ENCODE results near the gene IGFBP1.

IGFBP1 gene

DNA sequence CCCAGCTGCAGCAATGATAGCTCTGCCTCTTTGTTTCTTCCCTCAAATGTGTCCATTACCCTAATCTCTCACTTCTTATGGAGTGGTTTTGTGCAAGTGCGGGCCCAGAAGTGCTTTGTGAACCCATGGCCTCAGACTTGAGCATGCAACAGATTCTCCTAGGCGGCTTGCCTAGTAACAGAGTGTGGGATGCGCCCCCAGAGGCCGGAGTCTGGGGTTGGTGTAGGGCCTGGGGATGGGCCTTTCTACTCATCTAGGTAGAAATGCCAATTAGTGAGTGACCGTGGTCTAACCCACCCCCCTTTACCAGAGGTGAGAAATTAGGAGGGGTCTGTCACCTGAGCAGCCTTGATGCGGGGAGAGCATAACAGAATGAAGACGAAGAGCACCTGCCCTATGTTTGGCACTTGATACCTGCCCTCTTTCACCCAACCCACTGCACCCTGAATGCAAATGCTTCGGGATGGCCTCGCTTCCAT, 7.0 kb upstream of the IGFBP1 start:
- DNase-seq (ENCODE audit: low read depth, low spot score): no peak

DNA sequence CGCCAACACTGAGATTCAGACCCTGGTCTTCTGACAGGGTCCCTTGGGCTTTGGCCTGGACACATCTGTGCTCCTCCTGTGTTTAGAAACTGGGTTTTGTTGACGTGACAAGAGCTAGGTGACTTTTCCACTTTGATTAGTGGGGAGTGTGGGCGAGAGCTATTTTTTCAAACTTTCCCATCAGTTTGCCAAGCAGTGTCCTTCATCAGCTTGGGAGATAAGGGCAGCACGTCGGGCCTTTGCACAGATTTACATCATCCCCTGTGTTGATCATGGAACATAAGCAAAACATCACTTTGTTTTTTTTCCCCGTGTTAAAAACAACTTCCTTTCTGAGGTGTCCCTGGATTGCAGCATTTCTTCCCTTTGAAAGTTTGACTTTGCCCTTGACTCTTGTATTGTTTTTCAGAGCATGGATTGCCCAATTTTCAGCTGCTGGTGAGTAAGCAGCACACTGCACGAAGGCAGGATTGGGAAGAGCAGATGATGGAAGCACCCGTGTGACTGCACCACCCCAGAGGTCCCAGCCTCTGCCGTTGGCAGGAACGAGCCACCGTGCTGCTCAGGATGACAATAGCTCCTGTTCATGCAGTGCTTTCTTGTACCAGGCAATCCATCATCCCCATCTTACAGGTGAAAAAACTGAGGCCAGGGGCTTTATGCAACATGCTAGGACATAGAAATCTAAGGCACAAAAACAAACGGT, 6.4 kb upstream of the IGFBP1 start:
- no peak for DNase-seq (ENCODE audit: low read depth, low spot score)

DNA sequence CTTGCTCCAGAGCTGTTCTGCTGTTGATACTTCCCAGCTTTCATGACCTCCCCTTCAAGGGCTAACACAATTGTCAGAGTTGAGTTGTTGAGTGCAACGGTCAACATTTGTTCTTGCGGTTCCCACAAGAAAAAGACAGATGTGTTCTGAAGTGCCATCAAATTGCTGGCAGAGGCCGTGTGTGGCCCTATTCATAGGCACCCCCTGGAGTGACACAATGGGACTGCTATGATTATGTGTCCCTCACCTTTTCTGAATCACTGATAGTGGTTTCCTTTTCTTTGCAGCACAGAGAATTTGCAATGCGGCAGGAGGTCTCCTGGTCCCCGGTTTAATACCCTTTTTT, 5.8 kb upstream of the IGFBP1 start:
- DNase-seq (ENCODE audit: low read depth, low spot score): no peak

DNA sequence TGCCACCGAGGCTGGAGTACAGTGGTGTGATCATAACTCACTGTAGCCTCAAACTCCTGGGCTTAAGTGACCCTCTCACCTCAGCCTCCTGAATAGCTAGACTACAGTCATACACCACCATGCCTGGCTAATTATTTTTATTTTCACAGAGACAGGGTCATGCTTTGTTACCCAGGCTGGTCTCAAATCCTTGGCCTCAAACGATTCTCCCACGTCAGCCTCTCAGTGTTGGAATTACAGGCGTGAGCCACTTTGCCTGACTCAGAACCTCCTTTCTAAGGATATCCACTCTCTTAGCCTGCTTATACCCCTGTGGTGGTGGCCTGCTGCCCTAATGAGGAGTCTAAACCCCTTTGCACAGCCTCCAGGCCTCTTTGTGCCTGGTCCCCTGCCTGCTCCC, 4.2 kb upstream of the IGFBP1 start:
- no peak for DNase-seq (ENCODE audit: low read depth, low spot score)

DNA sequence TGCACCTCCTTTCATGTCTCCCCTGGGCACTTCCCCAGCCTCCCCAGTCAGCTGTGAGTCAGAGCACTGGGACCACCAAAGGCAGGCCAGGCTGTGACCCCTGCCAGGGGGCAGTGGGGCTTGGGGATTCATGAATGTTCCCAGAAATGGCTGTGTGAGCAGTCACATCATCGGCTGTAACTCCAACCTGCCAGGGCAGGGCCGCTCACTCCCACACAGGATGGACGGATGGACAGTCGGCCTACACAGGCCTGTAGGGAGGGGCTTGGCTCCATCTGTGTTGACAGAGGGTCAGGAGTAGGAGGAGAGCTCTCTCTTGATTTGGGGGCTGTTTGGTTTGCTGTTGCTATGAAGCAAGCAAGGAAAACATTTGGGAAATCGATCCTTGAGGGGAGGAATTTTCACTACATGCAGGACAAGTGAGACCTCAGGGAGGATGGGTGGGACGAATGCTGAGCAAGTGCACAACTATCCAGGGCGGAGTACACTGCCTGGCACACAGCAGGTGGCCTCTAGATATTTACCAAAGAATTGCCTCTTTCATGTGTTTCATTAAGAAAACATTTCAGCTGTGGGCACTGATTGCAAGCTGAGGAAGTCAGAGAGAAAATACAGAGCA, 2.9 kb upstream of the IGFBP1 start:
- DNase-seq (ENCODE audit: low read depth, low spot score): no peak

DNA sequence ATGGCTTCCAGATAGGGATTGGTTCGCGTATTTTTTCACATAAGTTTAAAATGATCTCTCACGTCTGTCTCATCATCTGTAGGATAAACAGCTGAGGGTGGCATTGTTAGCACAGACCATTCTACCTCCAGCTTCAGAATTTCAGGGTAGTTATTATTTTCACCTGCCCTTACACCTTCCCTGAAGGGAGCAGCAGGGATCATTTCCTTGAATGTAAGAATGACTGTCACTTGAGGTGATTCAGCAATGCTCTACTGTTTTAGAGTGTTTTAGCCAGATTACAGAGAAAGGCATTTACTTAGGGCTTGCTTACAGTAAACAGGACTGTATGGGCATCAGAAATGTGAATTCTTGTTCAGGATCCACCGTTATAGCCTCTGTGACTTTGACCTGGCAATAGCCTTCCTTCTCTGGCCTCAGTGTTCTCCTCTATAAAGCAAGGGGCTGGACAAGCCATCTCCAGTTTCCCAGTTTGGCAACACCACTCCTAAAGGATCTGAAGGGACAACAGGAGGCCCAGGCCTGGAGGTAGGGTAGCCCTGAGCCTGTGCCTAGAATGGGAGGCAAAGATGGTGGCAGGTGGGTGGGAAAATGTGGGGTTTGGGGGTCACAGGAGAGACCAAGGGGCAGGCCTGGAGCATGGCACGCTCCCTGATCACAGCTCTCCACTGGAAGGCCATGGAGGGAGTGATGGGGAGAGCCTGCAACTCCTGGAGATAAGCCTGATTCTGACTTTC, 1.2 kb upstream of the IGFBP1 start:
- no peak for DNase-seq (ENCODE audit: low read depth, low spot score)

DNA sequence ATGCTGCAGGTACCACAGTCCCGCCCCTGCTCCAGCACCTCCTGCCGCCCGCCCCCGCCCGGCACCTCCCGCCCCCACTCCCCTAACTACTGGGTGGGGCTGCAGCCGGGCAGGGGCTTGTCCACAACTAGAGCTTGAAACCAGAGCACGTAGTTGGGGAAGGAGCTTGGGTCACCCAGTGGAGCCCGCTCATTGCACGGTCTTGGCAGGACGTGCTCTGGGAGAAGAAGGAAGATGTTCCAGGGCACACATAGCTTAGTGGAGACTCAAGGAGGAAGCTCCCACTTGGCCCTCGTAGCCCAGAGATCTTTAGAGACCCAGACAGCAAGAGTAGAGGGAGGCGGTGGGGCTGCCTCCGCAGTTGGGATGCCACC, 692 bp downstream of the IGFBP1 start:
- no peak for DNase-seq (ENCODE audit: low read depth, low spot score)

DNA sequence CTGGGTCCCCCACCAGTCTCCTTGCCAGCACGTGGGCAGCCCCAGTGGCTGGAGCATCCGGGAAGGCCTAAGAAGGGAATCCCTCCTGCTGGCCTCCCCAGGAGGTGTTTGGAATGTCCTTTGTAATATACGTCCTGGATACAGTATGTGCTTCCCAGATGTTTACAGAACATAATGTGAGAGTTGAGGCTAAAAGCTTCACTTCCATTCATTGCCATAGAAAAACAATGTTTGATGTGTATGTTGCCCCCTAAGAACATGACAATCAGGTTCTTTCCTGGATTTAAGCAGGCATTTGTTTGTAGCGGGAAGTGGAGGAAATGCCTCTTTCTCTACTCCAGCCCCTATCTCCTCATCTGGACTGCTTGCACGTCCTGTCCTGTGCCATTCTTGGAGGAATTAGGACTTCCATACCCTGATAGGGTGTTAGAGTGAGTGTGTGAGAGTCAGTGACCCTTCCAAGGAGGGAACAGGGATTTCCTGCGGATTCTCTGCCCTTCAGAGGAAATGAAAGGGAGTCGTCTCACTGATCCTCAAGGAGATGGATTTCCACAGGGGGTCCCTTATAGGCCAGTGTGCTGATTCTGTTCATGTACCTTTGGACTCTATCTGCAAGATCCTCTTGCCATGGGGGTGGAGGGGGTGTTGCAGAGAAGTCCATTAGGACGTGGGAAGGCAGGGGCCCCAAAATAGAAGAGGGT, 1.2 kb downstream of the IGFBP1 start:
- no peak for DNase-seq (ENCODE audit: low read depth, low spot score)

DNA sequence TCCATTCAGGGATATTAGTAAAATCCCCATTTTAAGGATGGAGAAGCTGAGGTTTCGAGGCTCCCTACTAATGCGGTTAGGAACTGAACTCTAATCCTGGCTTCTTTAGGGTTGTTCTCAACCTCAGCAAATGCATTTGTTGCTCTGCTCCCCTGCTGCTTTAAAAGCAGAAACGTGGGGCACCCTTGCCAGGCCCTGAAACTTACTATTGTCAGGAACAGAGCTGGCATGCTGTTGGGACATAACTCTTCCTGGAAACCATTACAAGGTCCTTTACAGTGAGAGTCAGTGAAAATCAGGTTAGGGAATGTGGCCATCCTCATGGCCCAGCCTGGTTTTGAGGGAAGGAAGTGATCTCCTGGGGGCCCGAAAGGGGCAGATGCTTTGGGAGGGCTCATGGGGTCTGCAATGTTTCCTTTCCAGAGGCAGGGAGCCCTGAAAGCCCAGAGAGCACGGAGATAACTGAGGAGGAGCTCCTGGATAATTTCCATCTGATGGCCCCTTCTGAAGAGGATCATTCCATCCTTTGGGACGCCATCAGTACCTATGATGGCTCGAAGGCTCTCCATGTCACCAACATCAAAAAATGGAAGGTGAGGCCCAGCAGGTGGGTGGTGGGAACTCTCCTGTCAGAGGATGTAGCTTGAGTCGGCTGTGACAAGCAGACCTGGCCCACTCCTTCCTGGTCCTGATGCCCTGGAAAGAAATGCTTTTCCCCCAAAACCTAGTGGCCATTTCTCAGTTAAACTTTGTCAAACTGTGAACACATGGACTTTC, 2.0 kb downstream of the IGFBP1 start:
- no peak for DNase-seq (ENCODE audit: low read depth, low spot score)

DNA sequence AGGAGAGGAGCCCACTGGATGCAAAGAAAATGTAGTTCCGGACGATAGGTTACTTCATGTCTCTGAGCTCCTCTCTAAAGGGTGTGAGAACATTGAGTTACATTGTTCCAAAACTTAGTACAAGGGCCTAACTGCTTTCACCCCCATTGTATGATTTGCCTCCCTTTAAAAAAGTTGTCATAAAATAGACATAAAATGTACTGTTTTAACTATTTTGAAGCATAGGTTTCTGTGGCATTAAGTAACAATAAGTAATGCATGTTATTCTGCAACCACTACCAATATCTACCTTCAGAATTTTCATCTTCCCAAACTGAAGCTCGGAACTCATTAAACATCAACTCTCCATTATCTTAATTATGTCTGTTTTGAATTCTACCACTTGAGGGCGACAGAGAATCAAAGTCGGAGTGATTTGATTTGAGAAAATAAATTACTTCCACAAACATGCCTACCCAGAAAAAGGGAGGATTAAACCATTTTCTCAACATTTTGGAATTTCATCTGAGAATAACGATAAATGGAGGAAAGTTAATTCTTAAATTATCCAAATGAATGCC, 2.7 kb downstream of the IGFBP1 start:
- DNase-seq (ENCODE audit: low read depth, low spot score): no peak

DNA sequence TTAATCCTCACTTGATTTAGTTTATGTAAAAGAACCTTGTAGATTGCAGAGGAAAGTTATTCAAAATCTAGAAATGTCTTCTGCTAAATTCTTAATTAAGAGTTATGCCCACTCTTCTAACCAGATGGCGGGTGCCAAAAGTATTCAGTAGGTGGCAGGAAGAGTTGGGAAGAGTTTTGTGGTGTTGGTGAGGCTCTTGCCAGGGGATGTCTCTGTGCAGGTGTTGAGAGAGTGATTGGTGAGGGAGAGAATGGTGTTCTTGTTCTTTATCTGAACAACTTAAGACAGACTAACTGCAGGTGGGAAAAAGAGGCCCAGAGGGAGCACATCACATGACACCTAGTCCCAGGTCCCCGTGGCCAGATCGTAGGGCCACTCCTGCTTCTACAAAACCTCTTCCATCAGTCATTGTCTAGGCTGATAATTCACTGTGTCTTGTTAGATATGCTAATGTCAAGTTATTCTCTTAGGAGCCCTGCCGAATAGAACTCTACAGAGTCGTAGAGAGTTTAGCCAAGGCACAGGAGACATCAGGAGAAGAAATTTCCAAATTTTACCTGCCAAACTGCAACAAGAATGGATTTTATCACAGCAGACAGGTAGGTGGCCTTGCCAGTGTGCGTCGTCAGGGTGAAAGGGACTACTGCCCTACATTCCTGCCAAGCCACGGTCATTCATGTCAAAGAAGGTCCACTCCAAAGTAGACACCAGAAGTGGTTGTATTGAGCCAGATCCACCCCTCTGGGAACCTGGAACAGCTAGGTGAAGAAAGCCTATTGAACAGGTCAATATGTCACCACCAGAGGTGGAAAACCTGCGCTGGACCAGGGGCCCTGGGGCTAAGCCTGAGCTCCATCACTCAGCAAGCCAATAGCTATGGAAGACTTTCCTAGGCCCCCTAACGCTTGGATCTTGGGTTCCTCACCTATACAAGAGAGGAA, 3.4 kb downstream of the IGFBP1 start:
- DNase-seq (ENCODE audit: low read depth, low spot score): no peak

DNA sequence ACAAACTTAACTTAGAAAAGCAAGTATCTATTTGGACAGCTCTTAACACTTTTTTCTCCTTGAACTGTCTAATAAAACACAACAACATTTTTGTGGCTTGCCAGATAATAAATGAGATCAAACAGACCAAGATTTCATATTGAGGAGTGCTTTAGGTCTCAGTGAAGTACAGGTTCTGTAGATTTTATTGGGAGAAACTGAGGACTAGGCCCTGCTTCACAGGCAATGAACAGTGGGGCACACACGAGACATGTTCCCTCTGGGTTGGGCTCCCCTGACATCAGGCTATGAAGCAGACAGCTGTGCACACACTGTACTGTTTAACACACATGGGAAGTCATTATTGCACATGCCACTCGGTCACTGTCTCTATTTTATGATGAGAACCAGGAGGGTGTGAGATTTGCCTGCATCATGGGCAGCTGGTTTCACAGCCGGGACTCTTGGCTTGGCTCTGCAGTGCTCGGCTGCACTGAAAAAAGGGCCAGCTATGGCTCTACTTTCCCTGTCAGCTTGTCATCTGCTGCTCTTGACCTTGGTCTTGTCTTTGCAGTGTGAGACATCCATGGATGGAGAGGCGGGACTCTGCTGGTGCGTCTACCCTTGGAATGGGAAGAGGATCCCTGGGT, 4.2 kb downstream of the IGFBP1 start:
- no peak for DNase-seq (ENCODE audit: low read depth, low spot score)

DNA sequence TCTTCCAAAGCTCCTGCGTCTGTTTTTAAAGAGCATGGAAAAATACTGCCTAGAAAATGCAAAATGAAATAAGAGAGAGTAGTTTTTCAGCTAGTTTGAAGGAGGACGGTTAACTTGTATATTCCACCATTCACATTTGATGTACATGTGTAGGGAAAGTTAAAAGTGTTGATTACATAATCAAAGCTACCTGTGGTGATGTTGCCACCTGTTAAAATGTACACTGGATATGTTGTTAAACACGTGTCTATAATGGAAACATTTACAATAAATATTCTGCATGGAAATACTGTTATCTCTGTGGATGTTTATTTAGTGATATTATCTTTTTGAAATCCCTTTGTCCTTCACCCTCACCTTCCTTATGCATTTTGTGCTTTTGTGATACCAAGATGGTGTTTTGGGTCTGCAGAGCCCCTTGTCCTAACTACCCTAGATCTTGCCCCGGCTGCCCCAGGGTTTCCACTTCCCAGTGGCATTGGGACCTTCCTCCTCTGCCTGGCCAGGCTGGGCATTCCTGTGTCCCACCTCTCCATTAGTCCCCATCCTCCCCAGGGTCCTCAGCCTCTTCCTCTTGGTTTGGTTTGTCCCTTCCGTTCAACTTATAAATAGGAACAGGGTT, 5.2 kb downstream of the IGFBP1 start:
- no peak for DNase-seq (ENCODE audit: low read depth, low spot score)

DNA sequence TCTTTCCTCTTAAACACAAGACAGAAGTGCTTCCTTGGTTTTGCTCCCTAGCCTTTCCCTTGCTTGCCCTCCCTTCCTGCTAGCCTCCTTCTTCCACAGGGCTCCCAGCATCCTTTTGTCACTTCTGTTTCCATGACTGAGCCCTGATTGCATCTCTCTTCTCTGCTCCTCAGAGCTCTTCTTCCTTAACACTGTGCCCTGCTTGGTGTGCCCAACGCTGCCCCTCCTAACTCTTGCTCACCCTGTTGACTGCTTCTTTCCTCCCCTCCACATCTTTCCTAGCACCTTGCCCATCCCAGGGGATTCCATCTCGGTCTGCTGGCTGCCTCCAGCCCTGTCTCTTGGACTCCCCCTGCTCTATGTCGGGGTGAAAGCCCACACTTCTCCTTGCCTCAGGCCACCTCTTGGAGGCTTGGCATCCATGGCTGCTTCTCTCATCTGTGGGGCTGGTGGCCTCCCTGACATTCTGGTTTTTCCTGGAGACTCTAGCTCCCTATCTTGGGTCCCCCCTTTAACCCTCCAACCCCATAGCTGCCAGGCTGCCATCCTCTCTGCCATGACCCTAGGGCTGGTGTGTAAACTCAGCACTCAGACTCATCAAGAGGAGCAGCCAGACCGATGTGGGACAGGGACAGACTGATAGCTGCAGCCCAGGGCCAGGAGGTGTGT, 5.8 kb downstream of the IGFBP1 start:
- no peak for DNase-seq (ENCODE audit: low read depth, low spot score)

DNA sequence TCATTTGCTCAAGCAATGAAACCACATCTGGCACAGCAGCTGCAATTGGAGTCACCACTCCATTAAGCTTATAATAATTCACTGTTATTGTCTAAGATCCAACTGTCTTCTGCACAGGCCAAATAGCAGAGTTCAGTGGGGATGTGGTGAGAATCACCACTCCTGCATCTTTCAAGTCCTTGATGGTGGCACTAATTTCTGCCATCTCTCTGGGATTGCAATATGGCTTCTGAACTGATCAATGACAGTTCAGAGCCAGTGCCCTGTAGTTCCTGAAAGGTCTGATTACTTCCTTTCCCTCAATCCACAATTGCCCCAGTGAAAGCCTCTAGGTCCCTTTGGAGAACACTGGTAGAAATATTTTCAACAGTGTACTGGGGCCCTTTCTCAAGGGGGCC, 6.4 kb downstream of the IGFBP1 start:
- DNase-seq (ENCODE audit: low read depth, low spot score): no peak

DNA sequence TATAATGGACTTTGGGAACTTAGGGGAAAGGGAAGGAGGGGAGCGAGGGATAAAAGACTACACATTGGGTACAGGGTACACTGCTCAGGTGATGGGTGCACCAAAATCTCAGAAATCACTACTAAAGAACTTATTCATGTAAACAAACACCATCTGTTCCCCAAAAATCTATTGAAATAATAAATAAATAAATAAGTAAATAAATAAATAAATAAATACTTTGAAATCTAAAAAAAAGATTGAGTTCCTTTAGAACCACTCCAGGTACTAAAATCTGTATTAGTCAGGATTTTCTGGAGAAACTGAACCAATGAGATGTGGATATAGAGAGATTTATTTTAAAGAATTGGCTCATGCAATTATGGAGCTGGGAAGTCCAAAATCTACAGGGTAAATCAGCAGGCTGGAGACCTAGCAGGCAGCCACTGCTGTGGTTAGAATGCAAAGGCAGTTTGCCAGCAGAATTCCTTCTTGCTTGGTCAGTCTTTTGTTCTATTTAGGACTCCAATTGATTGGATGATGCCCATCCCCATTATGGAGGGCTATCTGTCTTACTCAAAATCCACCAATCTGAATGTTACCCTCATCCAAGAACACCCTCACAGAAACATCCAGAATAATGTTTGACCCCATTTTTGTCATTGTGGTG, 8.9 kb downstream of the IGFBP1 start:
- DNase-seq (ENCODE audit: low read depth, low spot score): no peak

DNA sequence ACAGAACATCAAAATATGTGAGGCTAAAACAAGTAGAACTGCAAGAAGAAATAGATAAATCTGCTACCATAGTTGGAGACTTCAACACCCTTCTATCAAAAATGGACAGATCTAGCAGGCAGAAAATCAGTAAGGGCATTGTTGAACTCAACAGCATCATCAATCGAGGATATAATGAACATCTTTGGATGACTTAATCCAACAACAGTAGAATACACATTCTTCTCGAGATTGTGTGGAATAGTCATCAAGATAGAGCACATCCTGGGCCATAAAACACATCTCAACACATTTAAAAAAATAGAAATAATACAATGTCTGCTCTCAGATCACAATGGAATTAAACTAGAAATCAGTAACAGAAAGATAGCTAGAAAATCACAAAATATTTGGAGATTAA, 9.9 kb downstream of the IGFBP1 start:
- DNase-seq (ENCODE audit: low read depth, low spot score): no peak

DNA sequence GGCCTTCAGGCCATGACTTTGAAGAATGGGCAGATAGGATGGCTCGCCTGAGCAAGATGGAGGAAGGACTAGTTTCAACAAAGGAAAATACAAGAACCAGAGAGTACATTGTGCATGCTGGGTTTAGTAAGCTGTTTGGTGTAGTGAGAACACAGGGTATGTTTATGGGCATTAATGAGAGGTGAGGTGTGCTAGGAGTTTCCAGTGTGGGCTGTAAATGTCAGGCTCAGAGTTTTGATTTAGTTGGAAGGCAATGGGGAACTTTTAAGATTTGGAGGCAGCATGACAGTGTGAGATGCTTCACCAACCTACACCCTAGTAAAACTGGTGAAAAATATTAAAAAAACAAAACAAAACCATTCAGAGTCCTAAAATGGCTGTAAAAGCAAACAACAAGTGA, 13.3 kb downstream of the IGFBP1 start:
- no peak for DNase-seq (ENCODE audit: low read depth, low spot score)

All from activated CD4-positive, CD25-positive, alpha-beta regulatory T cell treated with anti-CD3 and anti-CD28 coated beads, Interleukin-2, amount 50 U/mL, for 16 hours (primary cell).